GM19035 (cell line): ENCODE measurements around the gene LPCAT3.

ENCODE experiments used
- ATAC-seq: cut with Tn5 transposase; IDR thresholded peaks from one replicate; pipeline ENCODE4 v1.9.1; 2021; ENCODE audit not compliant: unreplicated experiment

The LPCAT3 gene

GRCh38 chr12:7001921-7002591 lies 16.2 kb downstream of the LPCAT3 start:
- ATAC-seq: no peak

DNA sequence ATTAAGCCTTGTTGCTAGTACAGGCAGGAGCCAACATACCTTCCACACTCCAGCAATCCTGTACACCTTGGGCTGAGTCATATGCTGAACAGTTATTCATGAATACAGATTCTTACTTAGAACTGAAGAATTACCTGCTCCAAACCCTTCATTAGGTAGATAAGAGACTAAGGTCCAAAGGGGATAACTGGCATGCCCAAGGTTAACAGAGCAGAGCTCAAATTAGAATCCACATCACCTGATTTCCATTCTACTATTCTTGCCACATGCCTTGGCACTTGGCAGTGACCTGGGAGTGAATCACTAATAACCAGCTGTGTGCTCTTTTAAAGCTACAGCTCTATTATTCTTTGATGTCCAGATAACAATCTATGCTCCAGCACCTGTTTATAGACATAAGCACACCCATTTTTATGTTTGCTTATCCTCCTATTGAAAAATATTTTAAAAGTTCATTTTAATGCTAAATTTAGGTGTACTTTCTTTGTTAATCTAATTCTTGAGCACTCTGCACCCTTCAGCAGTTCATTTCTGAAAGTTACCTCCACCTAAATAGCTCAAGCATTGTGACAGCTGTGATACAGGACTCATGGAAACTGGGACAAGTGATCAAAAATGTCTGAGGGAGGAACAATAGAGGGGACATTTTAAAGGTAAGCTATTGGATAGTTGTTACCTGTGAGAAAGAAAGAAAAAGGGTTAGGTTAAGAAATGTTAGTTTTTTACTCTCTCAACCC lies 19.4 kb downstream of the LPCAT3 start:
- ATAC-seq: no peak

DNA sequence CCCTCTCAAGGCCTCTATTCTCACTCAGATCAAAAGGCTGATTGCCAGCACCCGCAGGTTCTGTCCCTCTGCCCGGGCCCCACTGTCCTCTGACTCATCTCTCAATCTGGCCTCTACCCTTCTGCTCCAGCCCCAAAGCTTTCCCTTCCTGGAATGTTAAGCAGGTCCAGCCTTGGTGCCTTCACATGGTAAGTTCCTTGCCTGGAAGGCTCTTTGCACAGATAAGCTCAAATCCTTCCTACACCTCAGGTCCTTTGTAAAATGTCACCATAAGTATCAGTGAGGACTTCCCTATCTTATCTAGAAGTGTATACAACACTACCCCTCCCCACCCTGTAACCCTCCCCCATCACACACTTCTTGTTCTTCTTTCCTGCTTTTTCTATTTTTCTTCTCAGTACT lies 22.2 kb downstream of the LPCAT3 start:
- no peak for ATAC-seq

DNA sequence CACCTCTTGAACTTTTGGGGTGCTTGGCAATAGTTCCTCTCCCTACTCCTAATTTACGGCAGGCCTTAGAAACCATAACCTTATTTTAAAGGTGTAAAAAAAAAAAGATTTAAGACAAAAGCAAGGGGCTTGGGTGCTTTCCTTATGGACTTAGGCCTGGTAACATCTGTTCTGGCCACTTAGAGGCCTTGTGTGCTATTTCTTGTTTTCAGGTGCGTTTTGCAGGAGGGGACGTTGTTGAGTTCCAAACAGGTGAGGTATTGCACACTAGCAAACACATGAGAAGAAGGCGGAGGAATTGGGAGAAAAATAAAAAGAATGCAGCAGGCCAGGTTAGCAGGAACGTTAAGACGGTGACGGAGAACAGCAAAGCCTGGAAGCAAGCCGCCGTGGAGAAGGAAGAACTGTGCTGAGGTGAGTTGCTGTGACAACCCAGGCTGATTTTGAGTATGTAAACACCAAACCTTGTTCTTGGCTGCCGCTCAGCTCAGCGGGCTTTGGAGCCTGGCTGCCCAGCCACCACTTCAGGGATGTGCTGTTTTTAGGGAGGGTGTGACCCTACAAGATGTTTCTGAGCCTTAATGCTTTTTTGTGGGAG lies 30.2 kb downstream of the LPCAT3 start:
- no peak for ATAC-seq

- ATAC-seq: no peak
Observed at GRCh38 chr12:6982532-6982931, 35.7 kb downstream of the LPCAT3 start.

- no peak for ATAC-seq
Observed at GRCh38 chr12:6981152-6982052, 36.9 kb downstream of the LPCAT3 start.

DNA sequence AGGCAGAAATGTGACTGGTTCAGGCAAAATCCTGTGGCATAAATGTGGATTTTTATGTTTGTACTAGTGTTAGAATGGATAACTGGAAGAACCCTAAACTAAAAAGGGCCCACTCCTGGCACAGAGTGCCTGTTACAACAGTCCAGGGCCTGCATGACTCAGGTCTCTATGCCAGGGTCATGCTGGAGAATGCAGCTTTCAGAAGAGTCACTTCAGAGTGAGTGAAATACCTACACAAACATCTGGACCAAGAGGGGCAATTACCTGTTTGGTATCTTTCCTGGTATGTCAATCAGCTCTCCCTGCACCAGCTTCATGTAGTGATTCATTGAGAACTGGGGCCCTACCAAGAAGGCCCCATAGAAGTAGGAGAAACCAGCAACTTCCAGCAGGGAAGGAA lies 37.5 kb downstream of the LPCAT3 start:
- ATAC-seq: no peak

DNA sequence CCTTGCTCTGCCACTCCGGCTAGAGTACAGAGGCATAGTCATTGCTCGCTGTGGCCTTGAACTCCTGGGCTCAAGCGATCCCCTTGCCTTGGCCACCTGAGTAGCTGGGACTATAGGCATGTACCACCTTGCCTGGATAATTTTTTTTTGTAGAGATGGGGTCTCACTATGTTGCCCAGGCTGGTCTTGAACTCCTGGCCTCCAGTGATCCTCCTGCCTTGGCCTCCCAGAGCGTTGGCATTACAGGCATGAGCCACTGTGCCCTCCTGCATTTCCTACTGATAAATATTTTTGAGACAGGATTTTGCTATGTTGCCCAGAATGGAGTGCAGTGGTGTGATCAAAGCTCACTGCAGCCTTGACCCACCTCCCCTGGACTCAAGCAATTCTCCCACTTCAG lies 38.2 kb downstream of the LPCAT3 start:
- no peak for ATAC-seq

- ATAC-seq: no peak
Observed at GRCh38 chr12:6979453-6979852, 38.8 kb downstream of the LPCAT3 start.

DNA sequence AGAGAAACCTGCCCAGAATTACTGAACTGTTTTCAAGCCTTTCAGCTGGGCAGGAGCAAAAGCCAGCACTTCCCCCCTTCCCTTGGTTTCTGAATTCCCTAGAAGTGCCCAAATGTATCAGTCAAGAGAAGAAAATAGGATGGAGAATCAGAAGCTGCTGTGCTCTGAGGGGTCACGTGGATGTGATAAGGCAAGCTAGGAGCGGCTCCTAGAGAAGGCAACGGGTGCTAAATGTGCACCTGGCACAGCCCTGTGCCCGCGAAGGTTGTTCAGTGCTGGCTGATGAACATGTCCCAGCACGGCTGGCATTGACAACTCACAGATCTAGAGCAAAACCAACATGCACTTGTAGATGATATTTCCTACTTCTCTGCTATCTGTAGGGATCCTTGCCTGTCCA lies 39.3 kb downstream of the LPCAT3 start:
- ATAC-seq: no peak

DNA sequence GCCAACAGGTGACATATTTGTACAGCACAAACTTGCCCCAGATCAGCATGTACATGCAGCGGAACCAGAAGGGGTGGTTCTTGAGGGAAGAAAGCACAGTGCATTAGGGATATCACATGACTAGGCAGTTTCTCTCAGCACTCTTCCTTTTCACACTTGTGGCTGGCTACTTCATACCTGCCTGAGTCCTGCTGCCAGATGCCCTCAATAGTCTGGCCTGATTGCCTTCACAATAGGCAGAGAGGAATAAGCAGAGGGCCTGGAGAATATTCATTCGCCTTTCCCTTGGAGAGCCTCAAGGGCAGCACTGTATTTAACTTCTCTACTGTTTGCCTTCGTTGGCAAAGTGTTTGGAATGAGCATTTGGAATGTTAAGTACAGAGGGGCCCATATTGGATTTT lies 39.7 kb downstream of the LPCAT3 start:
- no peak for ATAC-seq

GRCh38 chr12:6978188-6978587 lies 40.1 kb downstream of the LPCAT3 start:
- ATAC-seq: no peak

- no peak for ATAC-seq
Observed at GRCh38 chr12:6977653-6978052, 40.6 kb downstream of the LPCAT3 start.

GRCh38 chr12:6975297-6976032 lies 42.8 kb downstream of the LPCAT3 start:
- no peak for ATAC-seq

DNA sequence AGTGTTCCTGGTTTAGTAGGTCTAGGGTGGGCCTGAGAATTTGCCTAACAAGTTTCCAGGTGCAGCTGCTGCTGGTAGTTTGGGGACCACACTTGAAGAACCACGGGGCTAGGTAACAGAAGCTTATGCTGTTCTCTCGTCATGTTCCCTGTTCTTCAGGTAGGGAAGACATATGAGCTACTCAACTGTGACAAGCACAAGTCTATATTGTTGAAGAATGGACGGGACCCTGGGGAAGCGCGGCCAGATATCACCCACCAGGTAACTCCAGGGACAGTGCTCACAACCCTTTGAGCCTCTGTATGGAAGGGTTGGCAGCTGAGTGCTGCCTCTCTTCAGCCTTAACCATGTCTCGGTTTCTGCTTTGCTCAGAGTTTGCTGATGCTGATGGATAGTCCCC lies 44.1 kb downstream of the LPCAT3 start:
- ATAC-seq: no peak

- ATAC-seq: no peak
Observed at GRCh38 chr12:6970096-6970527, 48.2 kb downstream of the LPCAT3 start.

DNA sequence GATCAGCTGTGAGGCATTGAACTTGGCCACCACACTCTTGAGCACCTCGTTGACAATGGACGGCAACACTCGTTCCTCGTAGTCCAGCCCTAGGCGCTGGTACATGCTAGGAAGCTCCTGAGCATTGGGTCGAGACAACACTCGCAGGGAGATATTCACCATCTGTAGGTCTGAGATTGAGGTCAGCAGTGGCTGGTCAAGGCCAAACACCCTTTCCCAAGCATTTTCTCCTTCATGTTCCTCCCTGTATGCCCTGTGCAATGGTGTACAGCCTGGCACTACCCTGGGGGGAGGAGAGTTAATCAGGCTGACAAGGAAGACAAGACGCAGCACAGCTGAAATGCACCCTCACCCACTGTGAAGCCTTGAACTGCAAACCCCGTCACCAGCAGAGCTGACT lies 49.9 kb downstream of the LPCAT3 start:
- ATAC-seq: no peak

- no peak for ATAC-seq
Observed at GRCh38 chr12:6967651-6968100, 50.6 kb downstream of the LPCAT3 start.

DNA sequence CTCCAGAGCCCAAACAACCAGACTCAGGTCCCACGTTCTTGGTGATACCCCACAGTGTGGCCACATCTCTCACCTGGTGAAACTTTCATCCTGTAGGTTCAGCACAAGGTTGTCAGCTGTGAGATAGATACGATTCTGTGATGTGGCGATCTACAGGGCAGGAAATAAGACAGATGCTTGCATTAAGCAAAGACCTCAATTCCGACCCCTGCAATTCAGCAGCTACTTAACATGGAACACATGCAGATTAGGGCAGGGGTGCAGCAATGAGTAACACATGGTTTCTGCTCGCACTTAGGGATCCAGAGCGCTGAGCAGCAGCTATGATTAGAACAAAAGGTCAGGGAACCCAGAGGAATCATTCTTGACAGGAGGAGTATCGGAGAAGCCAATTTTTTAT lies 51.9 kb downstream of the LPCAT3 start:
- no peak for ATAC-seq

DNA sequence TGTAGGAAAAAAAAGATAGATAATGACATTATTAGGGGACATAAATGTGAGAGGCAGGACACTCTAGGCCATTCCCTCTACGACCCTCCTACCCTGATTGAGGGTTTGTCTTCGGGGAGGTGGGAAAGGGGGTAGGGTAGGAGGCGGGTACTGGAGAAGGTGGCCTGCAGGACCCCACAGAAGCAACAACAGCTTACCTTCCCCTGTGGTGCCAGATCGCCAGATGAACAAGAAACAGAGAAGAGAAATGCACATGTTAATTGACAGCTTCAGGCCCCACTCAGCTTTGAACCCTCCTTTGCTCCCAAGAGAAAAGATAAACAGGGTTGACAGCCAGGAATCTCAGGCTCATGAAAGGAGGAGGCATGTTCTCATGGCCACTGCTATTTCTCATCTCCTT lies 52.6 kb downstream of the LPCAT3 start:
- no peak for ATAC-seq
